ENCODE results near the gene STX1A.

DNA sequence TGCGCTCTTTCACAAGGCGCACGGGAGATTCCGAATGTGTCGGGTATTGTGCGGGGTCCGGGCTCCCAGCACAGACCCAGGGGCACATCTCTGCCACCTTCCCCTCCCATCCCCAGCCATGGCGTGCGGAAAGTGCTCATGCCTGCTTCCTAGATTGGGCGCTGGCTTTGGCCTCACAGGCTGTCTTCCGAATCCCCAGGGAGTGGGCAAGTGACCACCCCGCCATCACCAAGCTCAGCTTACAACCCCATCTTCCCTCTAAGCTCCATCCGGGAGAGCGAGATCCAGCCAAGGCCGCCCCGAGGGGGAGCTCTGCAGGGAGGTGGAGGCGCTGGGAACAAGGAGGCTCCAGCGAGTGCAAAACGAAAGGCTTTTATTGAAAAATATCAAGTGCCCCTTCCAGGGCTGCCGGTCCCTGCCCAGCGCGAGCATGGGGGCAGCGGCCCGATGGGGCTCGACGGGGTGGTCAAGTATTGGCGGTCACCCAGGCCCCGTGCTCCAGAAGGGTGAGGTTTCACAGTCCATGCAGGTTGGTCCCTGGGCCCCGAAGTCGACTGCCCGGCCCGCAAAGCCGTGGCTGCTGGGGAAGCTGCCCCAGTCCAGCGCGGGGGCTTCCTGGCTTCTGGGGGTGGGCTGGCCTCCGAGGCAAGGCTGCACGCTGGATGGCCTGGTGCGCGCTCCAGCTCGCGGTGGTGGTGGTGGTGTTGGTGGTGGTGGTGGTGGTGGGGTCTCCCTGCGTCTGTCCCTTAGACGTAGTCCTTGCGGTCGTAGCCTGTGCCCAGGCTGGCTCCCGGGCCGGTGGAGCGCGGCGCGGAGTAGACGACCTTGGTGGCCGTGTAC, 49.4 kb upstream of the STX1A start:
- no peak for TF ChIP-seq EP300 (IDR thresholded peaks at IDR 0.05; ENCODE audit: borderline replicate concordance in 1 of 2, low read depth in 2 of 2, low read length in 2 of 2)
- TF ChIP-seq, protein P1, sequence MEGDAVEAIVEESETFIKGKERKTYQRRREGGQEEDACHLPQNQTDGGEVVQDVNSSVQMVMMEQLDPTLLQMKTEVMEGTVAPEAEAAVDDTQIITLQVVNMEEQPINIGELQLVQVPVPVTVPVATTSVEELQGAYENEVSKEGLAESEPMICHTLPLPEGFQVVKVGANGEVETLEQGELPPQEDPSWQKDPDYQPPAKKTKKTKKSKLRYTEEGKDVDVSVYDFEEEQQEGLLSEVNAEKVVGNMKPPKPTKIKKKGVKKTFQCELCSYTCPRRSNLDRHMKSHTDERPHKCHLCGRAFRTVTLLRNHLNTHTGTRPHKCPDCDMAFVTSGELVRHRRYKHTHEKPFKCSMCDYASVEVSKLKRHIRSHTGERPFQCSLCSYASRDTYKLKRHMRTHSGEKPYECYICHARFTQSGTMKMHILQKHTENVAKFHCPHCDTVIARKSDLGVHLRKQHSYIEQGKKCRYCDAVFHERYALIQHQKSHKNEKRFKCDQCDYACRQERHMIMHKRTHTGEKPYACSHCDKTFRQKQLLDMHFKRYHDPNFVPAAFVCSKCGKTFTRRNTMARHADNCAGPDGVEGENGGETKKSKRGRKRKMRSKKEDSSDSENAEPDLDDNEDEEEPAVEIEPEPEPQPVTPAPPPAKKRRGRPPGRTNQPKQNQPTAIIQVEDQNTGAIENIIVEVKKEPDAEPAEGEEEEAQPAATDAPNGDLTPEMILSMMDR (IDR thresholded peaks at IDR 0.05; ENCODE audit: control extremely low read depth in 1 of 3, insufficient read depth in 1 of 3, low read depth in 1 of 3, low read length in 3 of 3) = no peak
- TF ChIP-seq POLR2A (IDR thresholded peaks at IDR 0.05; ENCODE audit: control extremely low read depth in 1 of 2, low read depth in 2 of 2, low read length in 2 of 2) = no peak
- no peak for TF ChIP-seq POLR2AphosphoS5 (IDR thresholded peaks at IDR 0.05; ENCODE audit: low read depth, low read length)
- no peak for TF ChIP-seq RBBP5 (IDR thresholded peaks at IDR 0.05; ENCODE audit: borderline replicate concordance, low read depth, low read length)
- TF ChIP-seq CHD2 (IDR thresholded peaks at IDR 0.05; ENCODE audit: low read length) = no peak
- TF ChIP-seq, protein P2, sequence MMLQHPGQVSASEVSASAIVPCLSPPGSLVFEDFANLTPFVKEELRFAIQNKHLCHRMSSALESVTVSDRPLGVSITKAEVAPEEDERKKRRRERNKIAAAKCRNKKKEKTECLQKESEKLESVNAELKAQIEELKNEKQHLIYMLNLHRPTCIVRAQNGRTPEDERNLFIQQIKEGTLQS (IDR thresholded peaks at IDR 0.05; ENCODE audit: insufficient read depth, low read depth, low read length) = no peak
- TF ChIP-seq GABPA (IDR thresholded peaks at IDR 0.05; ENCODE audit: borderline replicate concordance, insufficient read depth, low read length) = no peak

All from H1 (cell line).